ENCODE results near the gene RBMS3. TPM values are rescaled to one million over a fixed set of nuclear protein-coding genes. Genes with fewer than 3 reads are reported as not detected.

Gene RBMS3
- total RNA-seq, 1 experiment from 2014 or later, result 0.42 TPM

- no peaks in the 10 kb centered on the region for H3K79me2 ChIP-seq (ENCODE audit: insufficient read depth, low read length)
- H3K4me1 ChIP-seq (ENCODE audit: control insufficient read depth in 1 of 2, insufficient read depth in 2 of 2, low read length in 2 of 2), result no peaks in the 10 kb centered on the region
- no peaks in the 10 kb centered on the region for H4K20me1 ChIP-seq (ENCODE audit: insufficient read depth)
- H3K9ac ChIP-seq (ENCODE audit: low read length), result no peak overlapping the region
- no peak overlapping the region for H3K27ac ChIP-seq (ENCODE audit: low read depth, low read length)
- no peak for ATAC-seq
- no peak for DNase-seq (ENCODE audit: low read depth, low spot score)
- TF ChIP-seq TCF7L2 (IDR thresholded peaks at IDR 0.05; ENCODE audit: borderline replicate concordance, extremely low read depth, insufficient read depth, insufficient read length), result no peak
- no TSS peak for BruUV-seq (replicated peaks)
- no peaks in the 10 kb centered on the region for H3K27me3 ChIP-seq (ENCODE audit: insufficient read depth, low read length)
- no peaks in the 10 kb centered on the region for H3K9me2 ChIP-seq (ENCODE audit: insufficient read depth)
- no peak overlapping the region for H3K4me2 ChIP-seq (ENCODE audit: low read length)
- no peak overlapping the region for H3K4me3 ChIP-seq (replicated peaks in 1 of 2; ENCODE audit: low read depth in 1 of 2, low read length in 2 of 2)
- POLR2A ChIA-PET, result no interaction called here
- no peak overlapping the region for H2AFZ ChIP-seq (ENCODE audit: low read depth, low read length, poor library complexity, severe bottlenecking)
- RAD21 ChIA-PET (ENCODE audit: low non-redundant PET in 1 of 2, low total read pairs in 2 of 2, uncharacterized antibody in 2 of 2, unreplicated experiment in 2 of 2), result no interaction called here
- CTCF ChIA-PET, result no interaction called here
- intact Hi-C loops (cut with micrococcal nuclease), result no loop called here
- no peaks in the 10 kb centered on the region for H3K9me3 ChIP-seq (ENCODE audit: control insufficient read depth in 1 of 2, insufficient read depth in 1 of 2, low read depth in 1 of 2, low read length in 2 of 2)
- H3K36me3 ChIP-seq (ENCODE audit: control insufficient read depth in 1 of 2, insufficient read depth in 2 of 2, low read length in 2 of 2), result no peaks in the 10 kb centered on the region
These were observed 309.6 kb downstream of the RBMS3 start for GRCh38 chr3:29590461-29590860.

GRCh38 chr3:29591579-29591978 is 310.7 kb downstream of the RBMS3 start:
- Histone ChIP-seq H3K79me2 (ENCODE audit: insufficient read depth, low read length) (no peaks in the 10 kb centered on the region), H3K4me3 (replicated peaks in 1 of 2; ENCODE audit: low read depth in 1 of 2, low read length in 2 of 2) (no peak overlapping the region), H3K9me2 (ENCODE audit: insufficient read depth) (no peaks in the 10 kb centered on the region), H3K27me3 (ENCODE audit: insufficient read depth, low read length) (no peaks in the 10 kb centered on the region), H3K9me3 (ENCODE audit: control insufficient read depth in 1 of 2, insufficient read depth in 1 of 2, low read depth in 1 of 2, low read length in 2 of 2) (no peaks in the 10 kb centered on the region), H3K36me3 (ENCODE audit: control insufficient read depth in 1 of 2, insufficient read depth in 2 of 2, low read length in 2 of 2) (no peaks in the 10 kb centered on the region), H3K4me2 (ENCODE audit: low read length) (no peak overlapping the region), H4K20me1 (ENCODE audit: insufficient read depth) (no peaks in the 10 kb centered on the region), H2AFZ (ENCODE audit: low read depth, low read length, poor library complexity, severe bottlenecking) (no peak overlapping the region), H3K9ac (ENCODE audit: low read length) (no peak overlapping the region), H3K27ac (ENCODE audit: low read depth, low read length) (no peak overlapping the region), H3K4me1 (ENCODE audit: control insufficient read depth in 1 of 2, insufficient read depth in 2 of 2, low read length in 2 of 2) (no peaks in the 10 kb centered on the region)
- no TSS peak for BruUV-seq (replicated peaks)
- ATAC-seq (no peak), DNase-seq (ENCODE audit: low read depth, low spot score) (no peak)
- CTCF ChIA-PET, result no interaction called here
- intact Hi-C loops (cut with micrococcal nuclease), result no loop called here
- no peak for TF ChIP-seq SIN3A (IDR thresholded peaks at IDR 0.05; ENCODE audit: low read depth)
- TF ChIP-seq TCF7L2 (IDR thresholded peaks at IDR 0.05; ENCODE audit: borderline replicate concordance, extremely low read depth, insufficient read depth, insufficient read length), result no peak
- no peak for TF ChIP-seq EZH2 (IDR thresholded peaks at IDR 0.05)
- TF ChIP-seq YY1 (IDR thresholded peaks at IDR 0.05; ENCODE audit: extremely low read depth, insufficient replicate concordance, low read depth, low read length), result no peak
- no peak for TF ChIP-seq ZBTB33 (IDR thresholded peaks at IDR 0.05; ENCODE audit: extremely low read depth, insufficient replicate concordance, low read length)
- TF ChIP-seq SRF (IDR thresholded peaks at IDR 0.05; ENCODE audit: low read depth), result no peak
- no peak for TF ChIP-seq RAD21 (IDR thresholded peaks at IDR 0.05; ENCODE audit: low read depth)
- TF ChIP-seq EGR1 (IDR thresholded peaks at IDR 0.05; ENCODE audit: low read depth), result no peak
- TF ChIP-seq ZFX (IDR thresholded peaks at IDR 0.05), result no peak
- no peak for TF ChIP-seq MAX (IDR thresholded peaks at IDR 0.05)
- no peak for TF ChIP-seq ELF1 (IDR thresholded peaks at IDR 0.05; ENCODE audit: borderline replicate concordance, low read depth)
- TF ChIP-seq JUND (IDR thresholded peaks at IDR 0.05), result no peak
- no peak for TF ChIP-seq FOSL1 (IDR thresholded peaks at IDR 0.05; ENCODE audit: low read depth)
- no peak for TF ChIP-seq POLR2AphosphoS5 (IDR thresholded peaks at IDR 0.05; ENCODE audit: low read depth, low read length)
- no peak for TF ChIP-seq ZNF274 (IDR thresholded peaks at IDR 0.05; ENCODE audit: low read depth, low read length)
- TF ChIP-seq CBX3 (IDR thresholded peaks at IDR 0.05; ENCODE audit: low read depth), result no peak
- TF ChIP-seq POLR2A (IDR thresholded peaks at IDR 0.05; ENCODE audit: borderline replicate concordance, extremely low read depth, insufficient read depth, insufficient read length), result no peak
- TF ChIP-seq EZH2phosphoT487 (IDR thresholded peaks at IDR 0.05; ENCODE audit: borderline replicate concordance), result no peak
- TF ChIP-seq CEBPB (IDR thresholded peaks at IDR 0.05; ENCODE audit: low read depth), result no peak
- POLR2A ChIA-PET, result no interaction called here
- RAD21 ChIA-PET (ENCODE audit: low non-redundant PET in 1 of 2, low total read pairs in 2 of 2, uncharacterized antibody in 2 of 2, unreplicated experiment in 2 of 2), result no interaction called here

Measured in HCT116 (cell line).